Measurements from ENCODE around the gene PITX1.
"Not testable (repeated sequence)": the region's sequence is repeated elsewhere in the genome, so short reads cannot be mapped to it uniquely, and the experiment has no call there.

The PITX1 gene

GRCh38 chr5:135010502-135011354, 23.3 kb downstream of the PITX1 start:
- no peak for DNase-seq (ENCODE audit: low read depth in 2 of 2)

GRCh38 chr5:135009736-135010501, 24.1 kb downstream of the PITX1 start:
- no peak for DNase-seq (ENCODE audit: low read depth in 2 of 2)

GRCh38 chr5:135008981-135009735, 24.9 kb downstream of the PITX1 start:
- no peak for DNase-seq (ENCODE audit: low read depth in 2 of 2)

- no peak for DNase-seq (ENCODE audit: low read depth in 2 of 2)
These were observed 25.5 kb downstream of the PITX1 start for GRCh38 chr5:135008556-135008955.

- DNase-seq (ENCODE audit: low read depth in 2 of 2) = no peak
These were observed 26.2 kb downstream of the PITX1 start for GRCh38 chr5:135007749-135008363.

- no peak for DNase-seq (ENCODE audit: low read depth in 2 of 2)
These were observed 26.7 kb downstream of the PITX1 start for GRCh38 chr5:135007305-135007704.

- DNase-seq (ENCODE audit: low read depth in 2 of 2) = no peak
These were observed 29.0 kb downstream of the PITX1 start for GRCh38 chr5:135005076-135005475.

- DNase-seq (ENCODE audit: low read depth in 2 of 2) = no peak
These were observed 29.7 kb downstream of the PITX1 start for GRCh38 chr5:135004376-135004775.

GRCh38 chr5:134998068-134998467, 36.0 kb downstream of the PITX1 start:
- DNase-seq (ENCODE audit: low read depth in 2 of 2) = not testable (repeated sequence)

- DNase-seq (ENCODE audit: low read depth in 2 of 2) = no peak
These were observed 37.0 kb downstream of the PITX1 start for GRCh38 chr5:134997015-134997414.

- DNase-seq (ENCODE audit: low read depth in 2 of 2) = no peak
These were observed 38.1 kb downstream of the PITX1 start for GRCh38 chr5:134995850-134996402.

- no peak for DNase-seq (ENCODE audit: low read depth in 2 of 2)
These were observed 39.4 kb downstream of the PITX1 start for GRCh38 chr5:134994560-134995156.

GRCh38 chr5:134993161-134993560, 40.9 kb downstream of the PITX1 start:
- no peak for DNase-seq (ENCODE audit: low read depth in 2 of 2)

- DNase-seq (ENCODE audit: low read depth in 2 of 2) = no peak
These were observed 41.9 kb downstream of the PITX1 start for GRCh38 chr5:134992148-134992547.

GRCh38 chr5:134990183-134990582, 43.8 kb downstream of the PITX1 start:
- DNase-seq (ENCODE audit: low read depth in 2 of 2) = not testable (repeated sequence)

GRCh38 chr5:134989266-134989830, 44.7 kb downstream of the PITX1 start:
- no peak for DNase-seq (ENCODE audit: low read depth in 2 of 2)

- DNase-seq (ENCODE audit: low read depth in 2 of 2) = no peak
These were observed 51.8 kb downstream of the PITX1 start for GRCh38 chr5:134982230-134982629.

- no peak for DNase-seq (ENCODE audit: low read depth in 2 of 2)
These were observed 54.6 kb downstream of the PITX1 start for GRCh38 chr5:134979416-134979815.

All from stimulated activated CD8-positive, alpha-beta memory T cell treated with anti-CD3 and anti-CD28 coated beads, Interleukin-7, amount 100 ng/mL, for 4 hours (primary cell).